ENCODE measurements around the gene DMPK. TPM values are rescaled to one million over a fixed set of nuclear protein-coding genes. Genes with fewer than 3 reads are reported as not detected.
A peak's percentile ranks its signal among the peaks of the same experiment; 100 is the strongest.

Gene DMPK
- total RNA-seq, 1 donor from 2014 or later: 107 TPM

GRCh38 chr19:45782820-45783785, 813 bp upstream of the DMPK start:
- Mint-ChIP-seq H3K4me3 (ENCODE audit: unreplicated experiment) (peak overlapping the region; percentile 34), H3K27me3 (ENCODE audit: unreplicated experiment) (peaks cover 10% of the 10 kb centered on the region), H3K4me1 (ENCODE audit: low read depth, unreplicated experiment) (peaks cover 12% of the 10 kb centered on the region), H3K27ac (ENCODE audit: unreplicated experiment) (no peak overlapping the region), H3K9me3 (ENCODE audit: unreplicated experiment) (peaks cover 6% of the 10 kb centered on the region), H3K36me3 (ENCODE audit: unreplicated experiment) (no peaks in the 10 kb centered on the region)
- TF ChIP-seq CTCF (IDR thresholded peaks at IDR 0.05; ENCODE audit: partially characterized antibody, unreplicated experiment): no peak
- DNase-seq: no peak

GRCh38 chr19:45781214-45782161, 802 bp downstream of the DMPK start:
- no peak for DNase-seq
- Mint-ChIP-seq H3K27me3 (ENCODE audit: unreplicated experiment) (peaks cover 10% of the 10 kb centered on the region), H3K27ac (ENCODE audit: unreplicated experiment) (peak overlapping the region; percentile 62), H3K4me3 (ENCODE audit: unreplicated experiment) (no peak overlapping the region), H3K9me3 (ENCODE audit: unreplicated experiment) (peaks cover 3% of the 10 kb centered on the region), H3K4me1 (ENCODE audit: low read depth, unreplicated experiment) (peaks cover 12% of the 10 kb centered on the region), H3K36me3 (ENCODE audit: unreplicated experiment) (no peaks in the 10 kb centered on the region)
- TF ChIP-seq CTCF (IDR thresholded peaks at IDR 0.05; ENCODE audit: partially characterized antibody, unreplicated experiment): no peak

GRCh38 chr19:45780448-45781213, 1.7 kb downstream of the DMPK start:
- H3K27ac Mint-ChIP-seq (ENCODE audit: unreplicated experiment): peak overlapping the region; percentile 62
- peaks cover 3% of the 10 kb centered on the region for H3K9me3 Mint-ChIP-seq (ENCODE audit: unreplicated experiment)
- peaks cover 12% of the 10 kb centered on the region for H3K4me1 Mint-ChIP-seq (ENCODE audit: low read depth, unreplicated experiment)

DNA sequence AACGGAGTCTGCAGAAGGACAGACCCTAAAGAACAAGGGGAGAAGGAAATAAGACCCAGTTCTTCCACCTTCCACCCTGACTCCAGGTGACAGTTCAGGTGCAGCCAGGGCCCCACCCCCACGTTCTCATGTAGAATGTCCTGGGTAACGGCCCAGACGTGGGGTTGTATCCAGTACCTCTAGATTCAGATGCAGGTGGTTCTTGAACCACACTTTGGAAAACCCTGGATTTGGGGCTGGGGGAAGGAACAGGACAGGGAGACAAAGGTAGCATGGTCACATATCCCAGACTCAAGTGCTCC, 2.2 kb downstream of the DMPK start:
- Mint-ChIP-seq H3K36me3 (ENCODE audit: unreplicated experiment) (no peaks in the 10 kb centered on the region), H3K27ac (ENCODE audit: unreplicated experiment) (no peak overlapping the region), H3K9me3 (ENCODE audit: unreplicated experiment) (peaks cover 3% of the 10 kb centered on the region), H3K4me1 (ENCODE audit: low read depth, unreplicated experiment) (peaks cover 12% of the 10 kb centered on the region), H3K27me3 (ENCODE audit: unreplicated experiment) (peaks cover 10% of the 10 kb centered on the region), H3K4me3 (ENCODE audit: unreplicated experiment) (no peak overlapping the region)
- no peak for DNase-seq
- TF ChIP-seq CTCF (IDR thresholded peaks at IDR 0.05; ENCODE audit: partially characterized antibody, unreplicated experiment): no peak

More at GRCh38 chr19:45780448-45781213, 1.7 kb downstream of the DMPK start:
- TF ChIP-seq CTCF (IDR thresholded peaks at IDR 0.05; ENCODE audit: partially characterized antibody, unreplicated experiment): no peak
- Mint-ChIP-seq H3K36me3 (ENCODE audit: unreplicated experiment) (no peaks in the 10 kb centered on the region), H3K4me3 (ENCODE audit: unreplicated experiment) (no peak overlapping the region), H3K27me3 (ENCODE audit: unreplicated experiment) (peaks cover 10% of the 10 kb centered on the region)
- no peak for DNase-seq
